GM12878 (cell line): ENCODE data around the gene TAF4. TPM values are rescaled to one million over a fixed set of nuclear protein-coding genes. Genes with fewer than 3 reads are reported as not detected.

ENCODE experiments used
- ATAC-seq: fragments of 200-7000 bp; cut with Tn5 transposase; 3 replicates; pipeline ENCODE4 v1.9.1; 2020; ENCODE audit warnings: mild to moderate bottlenecking, moderate library complexity
- BruUV-seq: library from RNA; stranded (reverse); fragments of 400-500 nt; replicated peaks from 2 replicates; lab custom pipeline; 2021; lab: Mats Ljungman, UMichigan
- CTCF ChIA-PET: fragments of 300-600 bp; sonication (Branson Sonifier 250); formaldehyde crosslinking; extraction: SDS; loops from one replicate; lab custom pipeline; 2021; ENCODE audit warnings: inconsistent platforms; lab: Yijun Ruan, JAX
- POLR2A ChIA-PET: fragments of 350-600 bp; formaldehyde crosslinking; extraction: SDS; loops from one replicate; lab custom pipeline; 2021; ENCODE audit warnings: inconsistent platforms; lab: Charles Lee
- RAD21 ChIA-PET: fragments of 300-600 bp; sonication (Branson Sonifier 250); formaldehyde crosslinking; loops from one replicate; lab custom pipeline; 2023; ENCODE audit warnings: antibody characterized with exemption; ENCODE audit not compliant: unreplicated experiment; lab: Charles Lee
- SMC1A ChIA-PET: fragments of 300-600 bp; sonication (Branson Sonifier 250); formaldehyde crosslinking; loops from one replicate; lab custom pipeline; 2023; ENCODE audit not compliant: unreplicated experiment, uncharacterized antibody; lab: Charles Lee
- DNase-seq: peaks from one replicate; pipeline ENCODE4 v3.0.0-alpha.2; 2011; ENCODE audit warnings: low read depth, low spot score
- FAIRE-seq: peaks from 3 replicates; lab custom pipeline; 2011; peaks lifted over from hg19 to GRCh38; lab: Jason Lieb, UNC
- H2AFZ ChIP-seq: 2 replicates; pipeline ENCODE4 v1.6.0; 2011; ENCODE audit warnings: low read depth, low read length, control low read depth; ENCODE audit not compliant: control insufficient read depth
- H3K27ac ChIP-seq: 2 replicates; pipeline ENCODE4 v1.5.1; 2011; ENCODE audit warnings: control low read depth; ENCODE audit not compliant: control insufficient read depth, insufficient read depth
- H3K27me3 ChIP-seq, 2 experiments: replicated peaks in 1 of 2; 2 replicates each; pipeline versions ENCODE4 v1.6.0 to v1.6.1; 2011; ENCODE audit warnings: low read length in 1 of 2; ENCODE audit not compliant: control insufficient read depth in 2 of 2, insufficient read depth in 2 of 2
- H3K36me3 ChIP-seq, 2 experiments: 2 replicates each; pipeline ENCODE4 v1.5.1; 2011; ENCODE audit warnings: low read length in 1 of 2; ENCODE audit not compliant: control insufficient read depth in 2 of 2, insufficient read depth in 2 of 2
- H3K4me1 ChIP-seq: 2 replicates; pipeline ENCODE4 v1.6.1; 2011; ENCODE audit warnings: mild to moderate bottlenecking, low read length, moderate library complexity, mixed read lengths; ENCODE audit not compliant: control insufficient read depth, insufficient read depth
- H3K4me2 ChIP-seq: 2 replicates; pipeline ENCODE4 v1.6.0; 2011; ENCODE audit warnings: control low read depth; ENCODE audit not compliant: control insufficient read depth, insufficient read depth
- H3K4me3 ChIP-seq: fragments of 200-600 bp; sonication (generic); 2 replicates; pipeline ENCODE4 v1.5.1; 2016
- H3K79me2 ChIP-seq: 2 replicates; pipeline ENCODE4 v1.6.0; 2011; ENCODE audit warnings: low read length; ENCODE audit not compliant: control insufficient read depth, insufficient read depth
- H3K9ac ChIP-seq: 2 replicates; pipeline ENCODE4 v1.8.0; 2011; ENCODE audit warnings: low read length, control low read depth, mixed read lengths; ENCODE audit not compliant: control insufficient read depth, insufficient read depth
- H3K9me3 ChIP-seq: replicated peaks from 3 replicates; pipeline ENCODE4 v1.5.1; 2011; ENCODE audit warnings: mild to moderate bottlenecking, low read length; ENCODE audit not compliant: control insufficient read depth, insufficient read depth
- H4K20me1 ChIP-seq: 2 replicates; pipeline ENCODE4 v1.6.0; 2011; ENCODE audit not compliant: control insufficient read depth, insufficient read depth
- PKNOX1 ChIP-seq: fragments of 450-650 bp; IDR thresholded peaks from 2 replicates; pipeline ENCODE4 v1.6.1; 2016; ENCODE audit warnings: mild to moderate bottlenecking
- POLR2A ChIP-seq: IDR thresholded peaks from 2 replicates; pipeline ENCODE4 v1.6.1; 2011; ENCODE audit warnings: low read depth, mild to moderate bottlenecking, low read length
- PRDM15 ChIP-seq: fragments of 450-650 bp; formaldehyde crosslinking; IDR thresholded peaks from 2 replicates; pipeline ENCODE4 v1.4.0; 2020; ENCODE audit warnings: mild to moderate bottlenecking, moderate library complexity
- ZNF687 ChIP-seq: fragments of 450-650 bp; IDR thresholded peaks from 2 replicates; pipeline ENCODE4 v1.6.1; 2017; ENCODE audit warnings: mild to moderate bottlenecking, moderate library complexity
- WGBS: methylation state at CpG from one replicate; pipeline ENCODE4 v1.1.6; 2016; ENCODE audit warnings: low lambda C conversion rate; ENCODE audit not compliant: insufficient replicate concordance, insufficient coverage; ENCODE audit errors: missing lambda C conversion rate; 5-methylcytosine and 5-hydroxymethylcytosine counted together
- in situ Hi-C: fragments of 300-500 bp; cut with MboI; formaldehyde crosslinking; loops from 9 replicates; pipeline ENCODE4 v1.14.3; 2018; ENCODE audit warnings: mixed read lengths
- intact Hi-C: fragments of 100-400 bp; cut with micrococcal nuclease; formaldehyde crosslinking; loops from one replicate; pipeline ENCODE4 v1.14.2; 2022; ENCODE audit not compliant: unreplicated experiment
- polyA plus RNA-seq, 11 experiments: library from polyadenylated mRNA; depleted of rRNA in 4 of 11; unstranded in 6 of 11; stranded (reverse) in 5 of 11; fragments of >200 nt; fragmentation: Nextera tagmentation in 4 of 11; fragmentation: Illumina TruSeq in 1 of 11; extraction: Ambion mirVana in 4 of 11; extraction: Trizol in 1 of 11; gene quantifications; 1 replicate in 1 of 11; 2 replicates in 10 of 11; pipeline versions ENCODE4 v1.2.1 to v1.2.3, GENCODE V29; 2011 to 2016; ENCODE audit warnings: inconsistent platforms in 2 of 11, missing spikeins in 2 of 11, low read depth in 1 of 11
- total RNA-seq, 4 experiments: library from RNA; depleted of rRNA in 3 of 4; stranded (reverse); fragments of >200 nt in 3 of 4; fragmentation: Illumina TruSeq in 1 of 4; extraction: Trizol in 1 of 4; gene quantifications; 2 replicates each; pipeline versions ENCODE4 v1.2.1 to v1.2.3, GENCODE V29; 2013 to 2021

TAF4 gene
- total and polyA plus RNA-seq, 10 of the 15 experiments (the other 5 are each of a cell fraction or from before 2014, with no cell fraction given), result 0.39 to 16.9 (median 3.4) TPM

- POLR2A ChIA-PET, result interaction anchor here (0.6 to 1.6 kb wide), 4 partner anchors 40 to 61 kb away, joined by 3 to 4 read pairs (median 4); partner anchors contain the start of gene LSM14B
- intact Hi-C loops (loop anchor here (5.0 kb wide), 1 partner anchor 79 kb away; the partner anchor contains the start of genes PSMA7 and SS18L1), in situ Hi-C loops (no loop called here)
- RAD21 ChIA-PET, result no interaction called here
- Histone ChIP-seq H3K4me3 (peak overlapping the region; percentile 55; the same call in 1 of the 2 replicates), H3K27ac (no peak overlapping the region), H3K36me3 (no peaks in the 10 kb centered on the region; a peak in 1 of 4 replicates), H3K9ac (no peak overlapping the region), H2AFZ (no peak overlapping the region), H3K79me2 (peaks cover 36% of the 10 kb centered on the region), H3K27me3 (no peaks in the 10 kb centered on the region), H4K20me1 (0 out of 2 replicates have a peak, but pooled peaks cover 4% of the 10 kb centered on the region), H3K4me1 (peaks cover 9% of the 10 kb centered on the region), H3K4me2 (peak overlapping the region; percentile 31; the same call in 1 of the 2 replicates), H3K9me3 (no peaks in the 10 kb centered on the region)
- SMC1A ChIA-PET, result no interaction called here
- CTCF ChIA-PET, result no interaction called here
- no TSS peak for BruUV-seq
- FAIRE-seq (no peak), ATAC-seq (no peak), DNase-seq (no peak)
- TF ChIP-seq PKNOX1 (no peak), PRDM15 (CRISPR knock-in tag) (no peak), ZNF687 (no peak), POLR2A (0 out of 2 replicates have a peak, but pooled peaks have one; percentile 15)
- WGBS, result 95% methylated on average over 39 of the region's 39 CpGs
Measured at GRCh38 chr20:62063315-62063980, 2.2 kb downstream of the TAF4 start.
